PFSK-1 (cell line): ENCODE results near the gene DIP2C.

Experiments
- FOXP2 ChIP-seq: optimal IDR thresholded peaks from 2 replicates; pipeline ENCODE3; 2011; ENCODE audit warnings: borderline replicate concordance, control low read depth, inconsistent platforms; ENCODE audit not compliant: insufficient read depth; ENCODE audit errors: extremely low read length, extremely low read depth
- POLR2AphosphoS5 ChIP-seq: IDR thresholded peaks from 2 replicates; pipeline ENCODE4 v1.6.1; 2012; ENCODE audit warnings: low read depth, mild to moderate bottlenecking, control low read depth, low read length, moderate library complexity
- REST ChIP-seq, 2 experiments: IDR thresholded peaks; 2 replicates each; pipeline versions ENCODE4 v1.6.1 to v1.8.0; 2011 to 2012; ENCODE audit warnings: low read depth in 2 of 2, low read length in 2 of 2, control low read depth in 1 of 2, inconsistent platforms in 1 of 2, mild to moderate bottlenecking in 1 of 2, moderate library complexity in 1 of 2; ENCODE audit not compliant: insufficient read depth in 1 of 2
- SIN3A ChIP-seq: IDR thresholded peaks from 2 replicates; pipeline ENCODE4 v1.6.1; 2012; ENCODE audit warnings: mild to moderate bottlenecking, low read length, moderate library complexity, borderline replicate concordance; ENCODE audit not compliant: insufficient read depth
- TAF1 ChIP-seq: IDR thresholded peaks from 2 replicates; pipeline ENCODE4 v1.6.1; 2012; ENCODE audit warnings: low read length, control low read depth, borderline replicate concordance; ENCODE audit not compliant: insufficient read depth

DIP2C gene

GRCh38 chr10:517241-517830, 172.1 kb downstream of the DIP2C start:
- TF ChIP-seq POLR2AphosphoS5 (no peak), TAF1 (no peak), SIN3A (no peak), REST (IDR thresholded peaks at IDR 0.05; ENCODE audit: insufficient read depth in 1 of 2, low read depth in 2 of 2, low read length in 2 of 2) (no peak), FOXP2 (no peak)

GRCh38 chr10:516764-517163, 172.7 kb downstream of the DIP2C start:
- no peak for TF ChIP-seq TAF1
- TF ChIP-seq POLR2AphosphoS5: no peak
- no peak for TF ChIP-seq FOXP2
- no peak for TF ChIP-seq SIN3A
- TF ChIP-seq REST (IDR thresholded peaks at IDR 0.05; ENCODE audit: insufficient read depth in 1 of 2, low read depth in 2 of 2, low read length in 2 of 2): no peak

- TF ChIP-seq POLR2AphosphoS5 (no peak), TAF1 (no peak)
Observed at GRCh38 chr10:515674-516073, 173.8 kb downstream of the DIP2C start.

- TF ChIP-seq FOXP2 (no peak), REST (IDR thresholded peaks at IDR 0.05; ENCODE audit: insufficient read depth in 1 of 2, low read depth in 2 of 2, low read length in 2 of 2) (no peak), TAF1 (no peak), SIN3A (no peak), POLR2AphosphoS5 (no peak)
Observed at GRCh38 chr10:514137-514671, 175.3 kb downstream of the DIP2C start.

GRCh38 chr10:513393-513792, 176.1 kb downstream of the DIP2C start:
- TF ChIP-seq REST (IDR thresholded peaks at IDR 0.05; ENCODE audit: insufficient read depth in 1 of 2, low read depth in 2 of 2, low read length in 2 of 2) (no peak), TAF1 (no peak), SIN3A (no peak), POLR2AphosphoS5 (no peak), FOXP2 (no peak)
